Lower leg skin (tissue), 3 donors: Measurements from ENCODE around the gene CTIF.

ENCODE experiments used
- POLR2A ChIP-seq, 2 donors: fragments of 450-650 bp; IDR thresholded peaks; one replicate each; pipeline ENCODE4 v1.6.1; 2016 to 2017; ENCODE audit warnings: antibody characterized with exemption in 2 of 2, mild to moderate bottlenecking in 1 of 2, moderate library complexity in 1 of 2
- TF ChIP-seq, protein P1 (sequence below), 3 donors: fragments of 450-650 bp; IDR thresholded peaks; one replicate each; pipeline ENCODE4 v1.5.1; 2016; ENCODE audit warnings: antibody characterized with exemption in 3 of 3, mild to moderate bottlenecking in 3 of 3, moderate library complexity in 2 of 3

DNA sequence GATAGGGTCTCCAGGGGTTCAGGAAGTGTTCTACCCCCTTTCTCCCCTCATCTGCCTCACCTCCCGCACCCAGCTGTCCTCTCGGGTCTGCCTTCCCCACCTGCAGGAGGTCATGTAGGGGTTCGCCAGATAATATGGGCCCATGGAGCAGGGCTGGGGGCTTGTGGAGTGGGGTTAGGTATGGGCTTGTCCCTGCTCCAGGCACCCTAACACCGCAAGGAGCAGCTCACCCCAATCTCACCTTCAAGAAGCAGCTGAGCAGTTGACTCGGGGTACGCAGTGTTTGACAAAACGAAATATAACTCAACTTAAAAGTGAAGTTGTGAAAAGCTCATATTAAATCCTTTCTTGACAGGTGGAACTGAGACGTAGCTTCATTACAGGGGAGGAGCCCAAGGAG lies 99.6 kb downstream of the CTIF start:
- TF ChIP-seq POLR2A (IDR thresholded peaks at IDR 0.05) = no peak
- TF ChIP-seq, protein P1, sequence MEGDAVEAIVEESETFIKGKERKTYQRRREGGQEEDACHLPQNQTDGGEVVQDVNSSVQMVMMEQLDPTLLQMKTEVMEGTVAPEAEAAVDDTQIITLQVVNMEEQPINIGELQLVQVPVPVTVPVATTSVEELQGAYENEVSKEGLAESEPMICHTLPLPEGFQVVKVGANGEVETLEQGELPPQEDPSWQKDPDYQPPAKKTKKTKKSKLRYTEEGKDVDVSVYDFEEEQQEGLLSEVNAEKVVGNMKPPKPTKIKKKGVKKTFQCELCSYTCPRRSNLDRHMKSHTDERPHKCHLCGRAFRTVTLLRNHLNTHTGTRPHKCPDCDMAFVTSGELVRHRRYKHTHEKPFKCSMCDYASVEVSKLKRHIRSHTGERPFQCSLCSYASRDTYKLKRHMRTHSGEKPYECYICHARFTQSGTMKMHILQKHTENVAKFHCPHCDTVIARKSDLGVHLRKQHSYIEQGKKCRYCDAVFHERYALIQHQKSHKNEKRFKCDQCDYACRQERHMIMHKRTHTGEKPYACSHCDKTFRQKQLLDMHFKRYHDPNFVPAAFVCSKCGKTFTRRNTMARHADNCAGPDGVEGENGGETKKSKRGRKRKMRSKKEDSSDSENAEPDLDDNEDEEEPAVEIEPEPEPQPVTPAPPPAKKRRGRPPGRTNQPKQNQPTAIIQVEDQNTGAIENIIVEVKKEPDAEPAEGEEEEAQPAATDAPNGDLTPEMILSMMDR (IDR thresholded peaks at IDR 0.05) = no peak
